Inflammatory macrophage treated with lipopolysaccharide for 1 hour (primary cell): Measurements from ENCODE around the gene SRD5A2.
A peak's percentile ranks its signal among the peaks of the same experiment; 100 is the strongest.
"Not testable (repeated sequence)": the region's sequence is repeated elsewhere in the genome, so short reads cannot be mapped to it uniquely, and the experiment has no call there.

Source experiments
- DNase-seq, 2 donors: peaks; one replicate each; pipeline ENCODE4 v3.0.0-alpha.2; 2020 to 2022

The SRD5A2 gene

DNA sequence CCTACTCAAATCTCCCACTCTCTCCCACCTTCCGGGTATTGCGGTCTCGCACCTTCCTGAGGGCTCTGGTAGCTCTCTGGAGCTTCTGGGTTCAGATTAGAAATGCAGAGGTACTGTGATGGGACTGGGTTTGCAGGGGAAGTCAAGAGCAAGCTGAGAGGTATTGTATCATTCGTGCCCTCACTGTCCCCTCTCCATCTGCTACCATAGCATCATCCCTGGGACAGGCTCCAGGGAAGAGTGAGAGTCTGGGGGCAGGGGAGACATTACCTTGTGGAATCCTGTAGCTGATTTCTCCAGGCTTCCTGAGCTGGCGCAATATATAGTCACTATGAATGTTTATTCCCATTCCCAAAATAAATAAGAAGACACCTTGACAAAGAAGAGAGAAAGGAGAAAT, 49.6 kb downstream of the SRD5A2 start:
- DNase-seq, result no peak

DNA sequence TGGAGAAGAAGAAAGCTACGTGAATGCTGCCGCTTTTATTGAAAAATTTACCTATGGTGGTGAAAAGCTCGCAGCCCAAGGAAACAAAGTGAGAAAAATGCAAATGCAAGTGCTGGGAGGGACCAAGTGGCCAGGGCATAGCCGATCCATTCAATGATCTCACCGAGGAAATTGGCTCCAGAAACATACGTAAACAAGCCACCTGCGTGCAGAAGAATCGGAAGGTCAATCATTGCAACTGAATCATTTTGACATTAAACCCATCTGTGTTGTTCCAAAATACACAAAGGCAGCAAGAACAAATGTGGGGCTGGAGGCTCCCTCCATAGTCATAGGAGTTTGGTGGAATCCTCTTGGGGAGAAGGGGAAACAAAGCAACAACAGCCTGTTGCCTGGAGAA, 51.5 kb downstream of the SRD5A2 start:
- no peak for DNase-seq

DNA sequence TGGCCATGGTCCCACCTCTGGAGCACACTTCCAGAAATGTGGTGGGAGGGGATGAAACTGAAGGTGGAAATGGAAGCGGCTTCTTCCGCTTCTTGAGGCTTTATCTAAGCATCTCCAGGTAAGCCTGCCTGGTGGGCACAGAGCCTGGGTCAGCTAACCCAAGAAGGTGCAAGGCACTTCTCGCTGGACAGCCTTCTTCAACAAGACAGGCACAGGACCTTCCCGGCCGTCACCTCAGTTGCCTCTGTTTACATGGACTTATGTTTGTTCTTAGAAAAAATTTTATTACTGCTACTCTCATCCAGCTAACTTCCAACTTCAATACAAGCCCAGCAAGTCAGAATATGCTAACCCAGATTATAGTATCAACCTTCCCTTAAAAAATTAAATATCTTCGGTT, 51.9 kb downstream of the SRD5A2 start:
- no peak for DNase-seq

DNA sequence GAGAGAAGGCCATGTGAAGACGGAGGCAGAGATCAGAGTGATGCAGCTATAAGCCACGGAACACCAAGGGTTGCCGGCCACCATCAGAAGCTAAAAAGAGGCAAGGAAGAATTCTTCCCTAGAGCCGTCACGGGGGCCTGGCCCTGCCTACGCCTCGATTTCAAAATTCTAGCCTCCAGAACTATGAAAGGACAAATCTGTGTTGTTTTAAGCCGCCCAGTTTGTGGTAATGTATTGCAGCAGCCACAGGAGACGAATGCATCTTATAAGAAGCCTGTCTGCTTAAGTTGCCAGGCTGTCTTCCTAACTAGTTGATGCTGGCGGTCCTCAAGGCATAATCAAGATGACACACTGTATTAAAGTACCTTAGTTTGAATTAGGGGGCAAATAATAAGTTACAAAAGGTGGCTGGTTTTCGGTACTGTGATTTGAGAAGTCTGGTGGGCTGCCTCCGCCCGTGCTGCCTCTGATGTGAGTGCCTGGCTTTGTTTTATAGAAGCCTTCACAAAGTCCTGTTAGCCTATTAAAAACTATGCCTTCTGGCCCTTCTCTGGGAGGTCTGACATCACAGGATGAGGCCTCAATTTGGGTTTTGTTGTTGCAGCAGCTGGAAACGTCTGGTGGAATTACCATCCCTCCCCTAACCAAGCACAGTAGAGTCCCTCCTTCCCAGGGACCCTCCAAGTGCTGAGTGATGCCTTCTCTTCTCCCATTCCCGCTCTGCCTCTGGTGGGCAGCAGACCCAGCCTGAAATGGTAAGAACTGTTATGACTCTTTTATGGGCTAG, 53.6 kb downstream of the SRD5A2 start:
- DNase-seq, result no peak

DNA sequence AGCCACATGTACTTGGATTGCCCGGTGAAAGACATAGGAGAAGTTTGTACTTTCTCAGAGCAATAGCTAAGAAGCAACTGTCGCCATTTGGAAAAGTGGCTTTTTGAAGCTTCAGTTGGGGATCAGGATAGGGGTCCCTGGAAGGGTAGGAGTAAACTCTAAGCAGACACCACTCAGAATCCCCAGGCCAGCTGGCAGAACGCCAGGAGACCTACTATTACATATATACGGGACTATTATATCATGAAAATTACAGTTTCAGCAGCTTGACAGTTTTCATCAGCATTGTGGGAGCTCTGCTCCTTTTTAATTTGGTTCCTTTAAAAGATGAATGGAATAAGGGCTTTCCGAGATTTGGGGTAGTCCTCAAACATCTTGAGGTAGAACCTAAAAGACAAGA, 54.9 kb downstream of the SRD5A2 start:
- DNase-seq, result no peak

DNA sequence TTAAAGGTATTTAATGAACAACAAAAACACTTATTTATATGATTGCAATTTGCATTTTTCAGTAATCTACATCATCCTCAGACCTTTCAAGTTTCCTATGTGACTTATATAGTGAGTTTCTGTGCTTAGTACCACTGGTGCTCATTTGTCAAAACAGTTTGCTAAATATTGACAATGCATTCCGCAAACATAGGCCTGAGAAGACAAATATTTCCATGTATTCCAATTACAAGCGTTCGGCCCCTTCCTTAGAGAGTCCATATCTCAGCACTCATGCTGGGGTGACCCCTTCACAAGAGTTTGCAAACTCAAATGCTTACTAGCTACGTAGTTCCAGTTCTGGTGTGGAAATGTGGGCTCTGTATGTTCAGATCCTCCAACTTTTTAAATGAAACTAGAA, 56.1 kb downstream of the SRD5A2 start:
- no peak for DNase-seq

DNA sequence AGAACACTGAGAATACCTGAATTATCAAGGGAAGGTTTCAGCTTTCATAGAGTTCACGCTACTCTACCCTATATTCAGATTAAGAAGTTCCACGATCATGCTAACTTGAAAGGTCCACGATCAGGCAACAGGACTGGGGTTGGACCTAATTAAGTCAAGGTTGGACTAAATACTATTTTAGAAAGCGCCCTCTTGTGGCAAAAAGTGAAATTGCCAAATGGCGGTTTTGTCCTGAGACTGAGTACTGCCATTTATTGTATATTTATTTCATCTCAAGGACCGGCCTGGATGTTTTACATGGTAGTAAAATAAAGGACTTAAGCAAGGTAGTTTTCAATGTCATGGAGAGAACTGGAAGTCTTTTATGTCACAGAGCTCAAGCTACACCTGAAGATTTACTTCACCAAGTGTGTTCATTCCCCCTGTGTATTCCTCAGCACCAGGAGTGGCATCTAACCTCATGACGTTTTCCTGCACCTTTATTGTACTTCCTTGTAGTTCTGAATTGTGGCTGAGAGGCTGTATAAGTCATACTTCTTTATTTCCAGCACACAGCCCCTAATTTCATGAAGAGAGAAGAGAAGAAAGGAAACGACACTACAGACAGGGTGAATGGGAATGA, 56.8 kb downstream of the SRD5A2 start:
- DNase-seq, result peak; percentile 31 to 88

DNA sequence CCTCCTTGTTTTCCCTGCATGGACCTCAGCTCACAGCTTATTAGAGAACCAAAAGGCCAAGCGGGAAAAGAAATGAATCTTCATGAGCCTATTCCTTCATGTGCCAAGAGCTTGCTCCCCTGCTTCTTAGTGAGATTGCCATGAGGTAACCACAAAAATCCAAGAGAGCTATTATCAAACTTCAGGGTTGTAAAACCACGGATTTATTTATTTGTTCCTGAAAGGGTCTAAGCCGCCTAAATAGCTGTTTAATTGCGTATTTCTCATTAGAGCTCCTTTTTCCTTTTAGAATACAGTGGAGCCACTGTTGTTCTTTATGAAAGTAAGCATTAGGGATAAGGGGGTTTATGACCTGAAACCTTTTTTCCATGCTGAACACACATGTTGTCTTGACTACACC, 58.0 kb downstream of the SRD5A2 start:
- no peak for DNase-seq

DNA sequence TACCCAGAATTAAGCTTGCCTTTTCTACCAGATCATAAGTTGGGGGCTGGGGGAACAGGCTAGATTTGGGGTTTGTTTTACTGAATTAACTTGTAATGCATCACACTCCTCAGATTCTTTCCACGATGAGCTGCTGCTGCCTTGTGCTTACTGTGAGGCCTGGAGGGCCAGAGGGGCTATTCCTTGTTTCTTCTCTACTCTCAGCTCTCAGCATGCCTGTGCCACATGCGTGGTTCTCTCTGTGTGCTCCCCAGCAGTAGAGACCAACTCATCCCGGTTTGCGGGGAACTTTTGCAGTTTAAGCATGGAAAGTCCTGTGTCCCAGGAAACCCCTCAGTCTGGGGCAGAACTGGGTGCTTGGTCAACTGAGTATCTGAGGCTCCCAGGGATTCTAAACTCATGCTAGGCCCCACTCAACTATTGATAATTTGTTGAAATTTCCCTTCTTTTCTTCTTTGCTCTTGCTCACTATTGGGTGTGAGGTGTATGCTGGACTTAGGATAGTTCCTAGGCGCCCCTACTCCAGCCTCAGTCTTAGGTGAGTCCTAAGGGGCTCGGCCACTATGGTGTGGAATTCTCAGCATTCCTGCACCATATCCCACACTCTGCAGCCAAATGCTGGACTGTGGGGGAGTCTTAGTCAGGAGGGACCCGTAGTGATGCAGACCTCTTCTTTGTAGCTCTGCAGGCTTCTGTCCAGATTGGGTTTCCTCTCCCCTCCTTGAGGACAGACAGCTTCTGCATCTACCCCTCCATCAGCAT, 63.1 kb downstream of the SRD5A2 start:
- no peak for DNase-seq

DNA sequence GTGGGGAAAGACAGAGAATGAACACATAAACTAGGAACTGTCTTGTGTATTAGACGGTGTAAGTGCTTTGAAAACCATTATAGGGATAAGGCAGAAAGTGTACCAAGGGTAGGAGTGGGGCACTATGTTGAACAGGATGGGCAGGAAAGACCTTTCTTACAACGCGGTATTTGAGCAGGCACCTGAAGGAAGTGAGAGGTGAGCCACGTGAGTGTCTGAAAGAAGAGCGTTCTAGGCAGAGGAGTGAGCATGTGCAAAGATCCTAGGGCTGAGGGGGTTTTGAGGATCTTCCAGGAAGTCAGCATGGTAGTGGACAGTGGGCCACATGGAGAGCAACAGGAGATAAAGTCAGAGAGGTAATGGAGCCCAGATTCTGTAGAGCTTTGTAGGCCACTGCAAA, 65.2 kb downstream of the SRD5A2 start:
- DNase-seq, result no peak

DNA sequence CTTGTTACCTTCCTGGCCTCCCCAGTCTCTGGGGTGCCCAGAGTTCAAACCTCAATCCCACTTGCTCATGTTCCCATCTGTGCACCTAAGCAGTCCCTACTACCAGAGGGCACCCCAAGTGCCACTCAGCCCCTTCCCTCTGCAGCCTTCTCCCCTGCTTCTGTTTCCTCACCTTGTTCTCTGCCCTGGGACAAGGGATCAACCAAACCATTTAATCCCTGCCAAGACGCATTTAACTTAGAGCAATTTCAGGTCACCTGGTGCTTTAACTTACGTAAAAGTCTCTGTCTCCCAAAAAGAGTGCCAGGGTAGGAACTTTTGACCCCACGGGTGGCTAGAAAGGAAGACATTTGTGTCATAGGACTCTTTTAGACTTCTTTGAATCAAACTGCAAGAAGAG, 67.2 kb downstream of the SRD5A2 start:
- DNase-seq, result no peak

DNA sequence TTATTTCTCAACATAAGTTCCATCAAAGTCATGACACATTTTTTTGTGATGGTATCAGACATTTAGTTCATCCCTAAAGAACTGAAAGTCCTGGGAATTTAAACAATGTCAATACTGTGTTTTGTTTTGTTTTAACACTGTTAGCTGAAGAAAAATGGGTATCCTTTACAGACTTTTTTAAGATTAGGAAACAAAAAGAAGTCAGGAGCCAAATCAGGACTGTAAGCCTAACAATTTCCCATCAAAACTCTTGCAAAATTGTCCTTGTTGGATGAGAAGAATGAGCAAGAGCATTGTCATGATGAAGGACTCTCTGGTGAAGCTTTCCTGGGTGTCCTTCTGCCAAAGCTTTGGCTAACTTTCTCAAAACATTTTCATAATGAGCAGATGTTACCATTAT, 69.4 kb downstream of the SRD5A2 start:
- no peak for DNase-seq

DNA sequence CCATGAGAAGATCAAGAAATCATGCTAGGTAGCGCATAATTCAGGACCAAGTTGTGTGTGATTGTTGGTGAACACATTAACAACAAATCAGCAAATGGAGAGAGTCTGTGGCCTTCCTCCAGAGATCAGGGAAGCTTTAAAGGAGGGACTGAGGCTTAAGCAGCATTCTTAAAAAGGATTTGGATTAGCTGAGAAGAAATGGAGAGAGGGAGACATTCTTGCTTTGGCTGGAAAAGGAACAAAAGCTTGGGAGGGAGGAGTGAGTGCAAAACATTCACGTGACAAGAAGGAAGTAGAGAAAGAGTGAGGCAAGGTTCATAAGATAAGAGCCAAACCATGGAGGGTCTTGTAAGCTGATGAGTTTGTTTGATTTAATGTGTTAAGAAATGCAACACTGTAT, 75.6 kb downstream of the SRD5A2 start:
- no peak for DNase-seq

DNA sequence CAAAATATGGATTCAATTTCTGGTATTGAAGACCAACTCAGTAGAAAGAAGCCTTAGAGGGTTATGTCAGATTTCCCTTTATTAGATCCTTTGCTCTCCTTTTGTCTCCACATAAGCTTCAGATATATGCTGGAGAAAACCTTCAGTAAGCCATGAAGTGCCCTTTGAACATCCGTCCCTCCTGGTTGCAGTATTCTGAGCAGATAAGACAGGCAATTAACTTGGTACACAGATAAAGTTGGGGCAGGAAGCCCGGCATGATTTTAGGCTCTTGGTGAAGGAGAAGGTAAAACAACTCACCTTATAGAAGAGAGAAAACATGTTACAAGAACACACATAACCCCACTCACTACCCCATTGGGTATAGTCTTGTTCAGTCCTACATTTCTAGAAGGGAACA, 76.4 kb downstream of the SRD5A2 start:
- DNase-seq, result no peak

DNA sequence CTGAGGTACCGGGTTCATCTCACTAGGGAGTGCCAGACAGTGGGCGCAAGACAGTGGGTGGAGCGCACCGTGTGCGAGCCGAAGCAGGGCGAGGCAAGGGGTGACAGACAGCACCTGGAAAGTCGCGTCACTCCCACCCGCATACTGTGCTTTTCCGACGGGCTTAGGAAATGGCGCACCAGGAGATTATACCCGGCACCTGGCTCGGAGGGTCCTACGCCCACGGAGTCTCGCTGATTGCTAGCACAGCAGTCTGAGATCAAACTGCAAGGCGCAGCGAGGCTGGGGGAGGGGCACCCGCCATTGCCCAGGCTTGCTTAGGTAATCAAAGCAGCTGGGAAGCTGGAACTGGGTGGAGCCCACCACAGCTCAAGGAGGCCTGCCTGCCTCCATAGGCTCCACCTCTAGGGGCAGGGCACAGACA, 84.3 kb downstream of the SRD5A2 start:
- not testable (repeated sequence) for DNase-seq

DNA sequence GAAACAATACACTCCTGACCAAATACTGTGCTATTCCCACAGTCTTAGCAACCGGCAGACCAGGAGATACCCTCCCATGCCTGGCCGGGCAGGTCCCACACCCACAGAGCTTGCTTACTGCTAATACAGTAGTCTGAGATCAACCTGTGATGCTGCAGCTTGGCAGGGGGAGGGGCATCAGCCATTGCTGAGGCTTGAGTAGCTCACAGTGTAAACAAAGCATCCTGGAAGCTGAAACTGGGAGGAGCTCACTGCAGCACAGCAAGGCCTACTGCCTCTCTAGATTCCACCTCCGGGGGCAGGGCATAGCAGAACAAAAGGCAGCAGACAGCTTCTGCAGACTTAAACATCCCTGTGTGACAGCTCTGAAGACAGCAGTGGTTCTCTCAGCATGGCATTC, 91.4 kb downstream of the SRD5A2 start:
- not testable (repeated sequence) for DNase-seq

DNA sequence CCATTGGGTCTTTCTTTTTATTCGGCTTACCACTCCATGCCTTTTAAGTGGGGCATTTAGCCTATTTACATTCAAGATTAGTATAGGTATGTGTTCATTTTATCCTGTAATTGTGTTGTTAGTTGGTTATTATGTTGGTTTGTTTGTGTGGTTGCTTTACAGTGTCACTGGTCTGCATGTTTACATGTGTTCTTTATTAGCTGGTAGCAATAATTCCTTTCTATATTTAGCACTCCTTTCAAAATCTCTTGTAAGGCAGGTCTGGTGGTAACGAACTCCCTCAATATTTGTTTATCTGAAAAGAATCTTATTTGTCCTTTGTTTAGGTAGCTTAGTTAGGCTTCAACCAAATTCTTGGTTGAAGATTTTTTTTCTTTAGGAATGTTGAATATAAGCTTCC, 97.5 kb downstream of the SRD5A2 start:
- no peak for DNase-seq

DNA sequence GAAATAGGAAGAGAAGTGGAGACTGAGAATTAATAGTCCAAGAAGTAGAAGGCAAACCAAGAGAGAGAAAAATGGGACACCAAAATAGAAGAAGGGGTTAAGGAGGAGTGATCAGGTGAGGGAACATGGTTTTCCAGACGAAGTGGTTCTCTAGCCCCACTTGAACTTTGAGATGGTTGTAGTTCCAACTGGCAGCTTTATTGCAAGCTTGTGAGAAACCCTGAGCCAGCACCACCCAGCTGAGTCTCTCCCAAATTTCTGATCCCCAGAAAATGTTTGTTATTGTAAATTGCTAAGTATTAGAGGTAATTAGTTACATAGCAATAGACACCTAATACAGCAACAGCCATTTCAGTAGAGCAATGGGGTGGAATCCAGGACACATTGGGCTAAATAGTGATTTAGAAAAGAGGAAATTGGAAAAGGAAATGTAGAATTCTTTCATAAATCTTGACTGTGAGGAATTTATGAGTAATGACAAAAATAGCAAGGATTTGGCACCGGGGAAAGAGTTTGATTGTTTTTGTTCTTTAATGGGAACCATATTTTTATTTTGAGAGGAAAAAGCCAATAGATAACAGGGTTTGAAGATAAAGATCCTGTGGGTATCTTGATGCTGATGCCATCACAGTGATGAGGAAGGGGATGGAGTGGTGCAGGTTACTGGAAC, 104.1 kb downstream of the SRD5A2 start:
- DNase-seq, result no peak

DNA sequence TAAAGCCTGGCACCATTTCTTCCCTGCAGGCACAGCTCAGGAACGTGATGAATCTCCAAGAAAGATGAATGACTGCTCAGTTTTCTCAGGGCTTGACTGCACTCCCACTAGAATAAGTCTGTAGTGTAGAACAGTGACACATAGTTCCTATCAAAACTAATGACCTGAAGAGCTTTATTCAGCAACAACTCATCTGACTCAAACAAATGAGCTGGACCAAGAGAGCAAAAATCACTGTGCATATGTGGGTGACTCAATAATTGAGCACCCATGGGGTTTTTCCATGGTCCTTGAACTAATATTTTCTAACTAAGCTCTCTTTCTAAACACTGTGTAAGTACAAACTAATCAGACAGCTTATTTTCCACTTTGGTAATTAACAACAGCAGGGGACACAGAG, 105.0 kb downstream of the SRD5A2 start:
- DNase-seq, result no peak

DNA sequence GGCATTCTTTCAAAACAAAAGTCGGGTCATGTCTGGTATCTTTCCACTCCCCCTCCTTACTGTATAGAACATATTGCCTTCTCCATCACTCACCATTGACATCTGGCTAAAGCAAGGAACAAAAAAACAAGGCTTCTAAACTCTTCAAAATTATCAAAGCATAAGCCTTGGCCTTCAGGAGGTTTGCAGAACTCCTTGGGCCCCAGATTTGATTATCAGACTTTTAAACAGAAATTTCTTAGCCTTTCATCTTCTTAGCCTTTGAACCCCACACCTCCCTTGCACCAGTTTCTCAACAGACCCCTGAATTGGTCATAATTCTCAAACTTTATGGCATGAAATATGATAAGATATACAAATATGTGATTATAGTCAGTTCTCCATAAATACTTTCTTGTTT, 106.4 kb downstream of the SRD5A2 start:
- no peak for DNase-seq
